Right ventricle myocardium inferior (tissue), 1 donor: Measurements from ENCODE around the gene WDR43. TPM values are rescaled to one million over a fixed set of nuclear protein-coding genes. Genes with fewer than 3 reads are reported as not detected.

Experiments
- ATAC-seq: fragments of 200-7000 bp; cut with Tn5 transposase; one replicate; pipeline ENCODE4 v1.9.1; 2020; ENCODE audit warnings: mild to moderate bottlenecking, moderate library complexity
- DNase-seq: peaks from one replicate; pipeline ENCODE4 v3.0.0; 2021; ENCODE audit errors: missing footprints
- intact Hi-C: fragments of 100-400 bp; cut with DNase I; formaldehyde crosslinking; loops from one replicate; pipeline ENCODE4 v1.11.0; 2022
- total RNA-seq: library from RNA; stranded (reverse); fragmentation: NEBNext Ultra II Directional; extraction: Animal tissue kit (Norgen Biotek cat#: 25700); gene quantifications from one replicate; pipeline ENCODE4 v1.2.1, GENCODE V29; 2021
- donor health status: DM: no; HTN: yes; CAD: no; lungs with severe emphysema.

The WDR43 gene
- total RNA-seq, 1 donor from 2014 or later = 16.8 TPM

- intact Hi-C loops = loop anchor here (1.0 kb wide), 1 partner anchor 30 kb away; no protein-coding TSS in a partner anchor
- ATAC-seq (peak; percentile 64), DNase-seq (no peak)
Measured at GRCh38 chr2:28981016-28981441, 86.6 kb downstream of the WDR43 start, which contains the start of gene TOGARAM2. TOGARAM2 (plus strand) TSS chr2:28981298; CDS start chr2:28994835, 13,537 bp downstream.

GRCh38 chr2:28981620-28982376, 87.3 kb downstream of the WDR43 start:
- DNase-seq (no peak), ATAC-seq (peak; percentile 59)
- intact Hi-C loops = loop anchor here (1.0 kb wide), 1 partner anchor 30 kb away; no protein-coding TSS in a partner anchor

GRCh38 chr2:28982381-28982950, 88.0 kb downstream of the WDR43 start:
- no peak for DNase-seq
- no peak for ATAC-seq
- intact Hi-C loops = no loop called here

DNA sequence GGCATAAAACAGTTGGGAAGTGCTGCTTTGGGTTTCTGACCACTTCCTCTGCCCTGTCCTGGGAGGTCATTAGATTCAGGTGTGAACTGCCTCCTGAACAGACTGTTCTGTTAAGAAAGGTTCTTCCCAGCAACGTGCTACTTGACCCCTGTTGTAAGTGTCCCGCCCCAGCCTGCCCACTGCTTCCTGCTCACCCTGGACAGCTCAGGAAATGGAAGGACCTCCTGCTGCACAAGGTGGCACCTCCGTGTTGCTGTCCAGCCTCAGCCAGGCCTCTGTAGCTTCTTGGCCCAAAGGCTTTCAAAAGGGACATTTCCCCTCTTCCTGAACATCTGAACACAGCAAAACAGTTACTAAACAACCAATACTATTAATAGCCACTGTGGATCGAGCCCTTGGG, 92.0 kb downstream of the WDR43 start:
- intact Hi-C loops = no loop called here
- DNase-seq (no peak), ATAC-seq (no peak)

- ATAC-seq = no peak
- intact Hi-C loops = no loop called here
- DNase-seq = no peak
Measured at GRCh38 chr2:28989973-28990372, 95.5 kb downstream of the WDR43 start.

DNA sequence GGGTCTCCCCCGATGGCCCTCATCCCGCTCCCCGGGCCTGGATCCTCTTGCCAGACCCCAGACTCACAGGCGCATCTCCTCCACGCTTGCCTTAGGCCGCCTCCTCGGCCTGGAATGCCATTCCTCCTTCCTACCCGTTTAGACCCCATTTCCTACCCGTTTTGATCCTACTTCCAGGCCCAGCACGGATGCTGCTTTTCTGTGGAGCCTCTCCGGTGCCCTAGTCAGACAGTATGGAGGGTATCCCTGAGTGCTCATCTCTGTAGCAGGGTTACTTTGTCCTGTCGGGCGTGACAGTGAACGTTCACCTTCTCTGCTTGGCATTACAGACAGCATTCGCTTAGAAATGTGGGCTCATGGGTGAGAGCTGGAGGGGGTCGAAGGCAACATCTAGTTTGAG, 96.0 kb downstream of the WDR43 start:
- intact Hi-C loops = no loop called here
- no peak for ATAC-seq
- DNase-seq = no peak

GRCh38 chr2:28991021-28991420, 96.6 kb downstream of the WDR43 start:
- no peak for DNase-seq
- ATAC-seq = no peak
- intact Hi-C loops = no loop called here

DNA sequence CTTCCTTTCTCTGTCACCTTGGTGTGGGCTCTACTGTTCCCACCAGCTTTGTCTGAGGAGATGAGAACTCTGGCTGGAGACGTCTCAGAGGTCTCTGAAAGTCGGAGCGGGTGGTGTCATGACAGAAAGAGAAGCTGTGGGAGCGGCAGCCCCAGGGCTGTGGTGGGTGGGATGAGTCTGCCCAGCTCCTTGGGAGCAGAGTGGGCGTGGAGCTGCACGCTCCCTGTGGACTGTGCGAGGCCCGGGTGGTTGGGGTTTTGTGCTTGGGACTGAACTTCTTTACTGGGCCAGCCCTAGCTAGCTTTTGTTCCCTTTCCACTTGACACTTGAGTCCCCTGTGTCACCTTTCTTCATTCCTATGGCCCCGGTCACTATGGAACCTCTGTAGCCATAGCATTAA, 97.0 kb downstream of the WDR43 start:
- intact Hi-C loops = no loop called here
- DNase-seq (no peak), ATAC-seq (no peak)

DNA sequence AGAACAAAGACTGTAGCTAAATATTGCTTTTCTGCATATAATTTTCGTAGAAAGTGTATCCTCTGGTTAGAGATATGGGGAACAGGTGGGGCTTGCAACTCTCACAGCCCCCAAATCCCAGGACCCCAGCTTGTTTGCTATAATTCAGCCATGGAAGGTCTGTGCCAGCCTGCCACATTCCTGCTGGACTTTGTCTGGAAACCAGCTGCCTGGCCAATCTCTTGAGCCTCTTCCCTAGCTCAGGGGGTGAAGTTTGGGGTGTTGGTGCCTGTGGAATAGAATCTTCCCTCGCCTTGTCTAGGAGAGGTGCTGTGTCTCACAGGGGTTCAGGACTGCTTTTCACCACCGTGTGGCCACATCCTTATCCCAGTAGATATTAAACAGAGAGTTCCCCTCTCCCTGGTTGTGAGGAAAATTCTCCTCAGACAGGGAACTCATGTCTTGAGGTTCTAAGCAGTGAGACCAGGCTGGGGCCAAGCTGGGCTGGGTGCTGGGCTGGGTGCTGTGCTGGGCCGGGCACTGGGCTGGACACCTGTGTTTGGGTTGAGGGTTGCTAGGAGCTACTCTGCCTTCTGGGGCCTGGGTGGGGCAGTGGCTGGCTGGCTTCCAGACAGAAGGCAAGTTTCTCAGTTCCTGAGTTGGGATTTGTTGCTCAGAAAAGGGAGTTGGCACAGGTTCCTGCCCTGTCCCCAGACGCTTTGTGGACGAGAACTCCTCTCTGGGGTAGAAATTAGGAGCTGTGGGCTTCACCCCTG, 98.9 kb downstream of the WDR43 start:
- intact Hi-C loops = no loop called here
- DNase-seq (no peak), ATAC-seq (peak; percentile 55)

GRCh38 chr2:28994074-28994473, 99.6 kb downstream of the WDR43 start:
- DNase-seq (no peak), ATAC-seq (no peak)
- intact Hi-C loops = no loop called here

DNA sequence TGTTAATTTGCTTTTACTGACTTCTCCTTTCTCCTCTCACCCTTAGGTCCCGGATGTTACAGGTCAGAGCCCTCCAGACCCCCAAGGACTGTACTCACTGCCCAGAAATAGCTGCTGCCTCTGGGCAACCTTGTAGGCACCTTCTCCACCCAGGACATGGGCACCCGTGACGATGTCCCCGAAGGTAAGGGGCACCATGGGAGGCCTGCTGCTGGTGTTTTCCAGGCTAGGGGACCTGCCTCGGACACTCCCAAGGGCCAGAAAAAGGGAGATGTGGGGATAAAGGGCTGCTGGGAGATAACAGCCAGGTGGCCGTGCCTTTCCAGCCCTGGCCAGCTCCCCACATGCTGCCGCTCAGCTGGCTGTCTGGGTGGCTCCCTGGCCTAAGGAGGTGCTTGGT, 100.2 kb downstream of the WDR43 start:
- ATAC-seq (no peak), DNase-seq (no peak)
- intact Hi-C loops = no loop called here

DNA sequence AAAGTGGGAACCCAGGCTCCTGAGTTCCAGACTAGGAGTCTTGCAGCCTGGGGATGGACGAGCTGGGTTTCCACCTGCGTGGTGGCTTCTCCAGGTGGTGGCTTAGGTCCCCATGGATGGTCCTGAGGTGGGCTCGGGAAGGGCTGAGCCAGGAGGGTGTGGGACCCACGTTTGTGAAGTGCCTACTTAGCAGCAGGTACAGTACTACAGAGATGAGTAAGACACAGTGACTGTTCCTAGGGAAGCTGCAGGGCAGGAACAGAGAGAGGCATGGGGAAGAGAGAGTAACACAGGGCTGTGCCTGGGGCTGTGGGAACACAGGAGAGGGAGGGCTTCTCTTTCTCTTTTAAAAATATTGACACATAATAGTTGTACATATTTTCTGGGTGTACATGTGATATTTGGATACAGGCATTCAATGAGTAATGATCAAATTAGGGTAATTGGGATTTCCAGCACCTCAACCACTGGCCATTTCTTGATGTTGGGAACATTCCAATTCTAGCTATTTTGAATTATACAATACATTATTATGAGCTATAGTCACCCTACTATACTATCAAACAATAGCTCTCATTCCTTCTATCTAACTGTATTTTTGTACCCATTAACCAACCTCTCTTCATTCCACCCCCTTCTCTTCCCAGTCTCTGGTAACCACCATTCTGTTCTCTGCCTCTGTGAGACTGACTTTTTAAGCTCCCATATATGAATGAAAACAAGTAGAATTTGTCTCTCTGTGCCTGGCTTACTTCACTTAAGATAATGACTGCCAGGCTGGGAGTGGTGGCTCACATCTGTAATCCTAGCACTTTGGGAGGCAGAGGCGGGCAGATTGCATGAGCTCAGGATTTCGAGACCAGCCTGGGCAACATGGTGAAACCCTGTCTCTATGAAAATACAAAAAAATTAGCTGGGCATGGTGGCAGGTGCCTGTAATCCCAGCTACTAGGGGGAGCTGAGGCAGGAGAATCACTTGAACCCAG, 101.6 kb downstream of the WDR43 start:
- no peak for ATAC-seq
- no peak for DNase-seq
- intact Hi-C loops = no loop called here

GRCh38 chr2:28997237-28997846, 102.9 kb downstream of the WDR43 start:
- DNase-seq (no peak), ATAC-seq (peak; percentile 17)
- intact Hi-C loops = no loop called here

Other genes with a start within 250 kb of the WDR43 start
- gene PPP1CB, start 142.8 kb upstream of the WDR43 start, total RNA-seq = 397 TPM
- 0.35 TPM for gene SPDYA, start 83.8 kb upstream of the WDR43 start, total RNA-seq
- 24.6 TPM for gene TRMT61B, start 24.4 kb upstream of the WDR43 start, total RNA-seq
- gene TOGARAM2, start 86.6 kb downstream of the WDR43 start, total RNA-seq = 38.0 TPM
- gene PCARE, start 179.9 kb downstream of the WDR43 start, total RNA-seq = 0.51 TPM
- 26.2 TPM for gene CLIP4, start 220.7 kb downstream of the WDR43 start, total RNA-seq